HG02588 (cell line): ENCODE results near the gene PTPRN2.

ENCODE experiments used
- ATAC-seq: cut with Tn5 transposase; IDR thresholded peaks from one replicate; pipeline ENCODE4 v1.9.1; 2021; ENCODE audit warnings: mild to moderate bottlenecking, moderate library complexity; ENCODE audit not compliant: unreplicated experiment

Gene PTPRN2

GRCh38 chr7:158495216-158495615 lies 92.4 kb downstream of the PTPRN2 start:
- no peak for ATAC-seq

- no peak for ATAC-seq
These were observed 93.0 kb downstream of the PTPRN2 start for GRCh38 chr7:158494643-158495042.

GRCh38 chr7:158494162-158494586 lies 93.4 kb downstream of the PTPRN2 start:
- ATAC-seq, result no peak

- no peak for ATAC-seq
These were observed 95.3 kb downstream of the PTPRN2 start for GRCh38 chr7:158492367-158492764.

- no peak for ATAC-seq
These were observed 96.5 kb downstream of the PTPRN2 start for GRCh38 chr7:158491094-158491493.

- no peak for ATAC-seq
These were observed 97.3 kb downstream of the PTPRN2 start for GRCh38 chr7:158490171-158490782.

GRCh38 chr7:158489462-158490155 lies 98.0 kb downstream of the PTPRN2 start:
- no peak for ATAC-seq

- no peak for ATAC-seq
These were observed 99.2 kb downstream of the PTPRN2 start for GRCh38 chr7:158488181-158488971.

- ATAC-seq, result no peak
These were observed 99.9 kb downstream of the PTPRN2 start for GRCh38 chr7:158487631-158488151.

GRCh38 chr7:158486919-158487318 lies 100.7 kb downstream of the PTPRN2 start:
- ATAC-seq, result no peak

- ATAC-seq, result no peak
These were observed 102.7 kb downstream of the PTPRN2 start for GRCh38 chr7:158484801-158485531.

- no peak for ATAC-seq
These were observed 105.1 kb downstream of the PTPRN2 start for GRCh38 chr7:158482480-158482879.

GRCh38 chr7:158479664-158480025 lies 108.0 kb downstream of the PTPRN2 start:
- no peak for ATAC-seq

GRCh38 chr7:158479021-158479663 lies 108.5 kb downstream of the PTPRN2 start:
- no peak for ATAC-seq

GRCh38 chr7:158477866-158478265 lies 109.8 kb downstream of the PTPRN2 start:
- ATAC-seq, result no peak

- no peak for ATAC-seq
These were observed 111.2 kb downstream of the PTPRN2 start for GRCh38 chr7:158476331-158476932.

- no peak for ATAC-seq
These were observed 112.0 kb downstream of the PTPRN2 start for GRCh38 chr7:158475679-158476052.

GRCh38 chr7:158475036-158475678 lies 112.5 kb downstream of the PTPRN2 start:
- ATAC-seq, result no peak

- ATAC-seq, result no peak
These were observed 113.1 kb downstream of the PTPRN2 start for GRCh38 chr7:158474488-158474887.

- ATAC-seq, result no peak
These were observed 113.7 kb downstream of the PTPRN2 start for GRCh38 chr7:158473946-158474345.
